NCI-H82 treated with DMSO at 0.1 percent for 48 hours (cell line): ENCODE results near the gene FPGT.
"Not testable (repeated sequence)": the region's sequence is repeated elsewhere in the genome, so short reads cannot be mapped to it uniquely, and the experiment has no call there.

ENCODE experiments used
- DNase-seq: peaks from one replicate; lab custom pipeline; 2025; ENCODE audit not compliant: unreplicated experiment; lab: John Stamatoyannopoulos, UW

The FPGT gene

DNA sequence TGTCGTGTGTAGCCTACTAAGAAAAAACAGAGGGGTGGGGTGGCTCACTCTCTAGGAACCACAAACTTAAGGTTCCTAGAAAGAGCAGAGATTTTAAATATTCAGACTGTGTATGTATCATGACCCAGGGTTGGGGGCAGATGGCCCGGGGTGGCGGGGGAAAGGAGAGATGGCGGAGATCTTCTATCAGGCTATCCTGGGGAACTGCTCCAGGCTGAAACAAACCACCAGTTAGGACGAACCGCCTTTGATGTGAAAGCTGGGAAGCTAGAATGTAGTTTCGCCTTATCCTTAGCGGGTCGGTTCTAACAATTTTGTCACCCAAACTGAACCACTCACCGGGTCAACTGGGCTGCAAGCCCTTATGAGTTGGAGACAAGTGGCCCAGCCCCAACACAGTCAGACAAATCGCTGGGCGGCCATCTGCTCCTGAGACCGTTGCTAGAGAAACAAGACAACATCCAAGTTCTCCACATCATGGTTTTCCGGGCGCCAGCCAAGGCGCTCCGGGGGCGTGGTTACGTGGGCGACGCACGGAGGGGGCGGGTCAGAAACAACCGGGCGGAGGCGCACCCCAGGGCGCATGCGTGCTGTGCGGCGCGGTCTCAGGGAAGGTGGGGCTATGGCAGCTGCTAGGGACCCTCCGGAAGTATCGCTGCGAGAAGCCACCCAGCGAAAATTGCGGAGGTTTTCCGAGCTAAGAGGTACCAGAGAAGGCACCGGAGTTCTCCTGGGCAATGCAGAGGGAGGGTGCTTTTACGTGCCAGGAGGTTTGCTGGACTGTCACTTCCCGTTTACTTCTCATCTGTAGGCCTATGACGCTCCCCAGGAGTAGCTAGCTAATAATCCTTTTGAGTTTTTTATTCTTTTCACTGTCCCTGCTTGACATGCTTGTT, at the start of gene FPGT, which contains the start of gene LRRIQ3:
Gene FPGT (plus strand): TSS at position 586 of the 896 bp plus-strand sequence. CDS start 37 bp downstream, at position 623.
Gene LRRIQ3 (minus strand): TSS at position 520 of the 896 bp plus-strand sequence. CDS start 14,492 bp downstream, outside the sequence.
- peak; percentile 88 for DNase-seq

GRCh38 chr1:74160046-74160445, 38.0 kb upstream of the FPGT start:
- DNase-seq = no peak

DNA sequence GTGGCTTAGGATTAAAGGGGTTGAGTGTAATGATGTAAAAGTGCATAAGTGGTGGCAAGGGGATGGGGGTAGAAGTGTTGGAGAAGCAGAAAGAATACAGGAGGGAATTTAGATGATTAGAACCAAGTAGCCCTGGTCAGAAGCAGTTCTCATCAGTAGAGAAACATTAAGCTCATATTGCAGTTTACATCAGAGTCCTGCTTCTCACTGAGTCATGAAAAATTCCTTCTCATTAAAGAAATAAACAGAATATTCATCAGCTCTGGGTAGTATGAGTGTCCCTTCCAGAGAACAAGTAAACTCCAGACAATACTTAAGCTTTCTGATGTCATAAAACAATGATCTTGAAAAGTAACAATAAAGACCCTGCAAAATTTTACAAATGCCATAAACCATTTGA, 36.5 kb upstream of the FPGT start:
- DNase-seq = no peak

DNA sequence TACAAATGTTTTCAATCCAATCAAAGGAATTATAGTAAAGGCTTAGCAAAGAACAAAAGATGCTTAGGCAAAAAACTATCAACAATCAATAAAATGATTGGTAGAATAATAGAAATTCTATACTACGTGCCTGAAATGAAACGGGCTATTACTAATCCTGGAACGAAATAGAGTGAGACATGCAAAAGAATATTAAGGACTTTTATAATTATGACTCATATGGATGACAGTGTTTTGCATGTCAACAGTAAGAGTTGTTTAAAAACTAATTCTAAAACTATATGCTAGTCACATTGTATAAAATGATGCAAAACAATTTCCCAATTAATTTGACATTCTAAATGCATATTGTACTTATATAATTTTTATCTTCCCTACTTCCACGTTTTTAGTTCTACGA, 35.7 kb upstream of the FPGT start:
- no peak for DNase-seq

DNA sequence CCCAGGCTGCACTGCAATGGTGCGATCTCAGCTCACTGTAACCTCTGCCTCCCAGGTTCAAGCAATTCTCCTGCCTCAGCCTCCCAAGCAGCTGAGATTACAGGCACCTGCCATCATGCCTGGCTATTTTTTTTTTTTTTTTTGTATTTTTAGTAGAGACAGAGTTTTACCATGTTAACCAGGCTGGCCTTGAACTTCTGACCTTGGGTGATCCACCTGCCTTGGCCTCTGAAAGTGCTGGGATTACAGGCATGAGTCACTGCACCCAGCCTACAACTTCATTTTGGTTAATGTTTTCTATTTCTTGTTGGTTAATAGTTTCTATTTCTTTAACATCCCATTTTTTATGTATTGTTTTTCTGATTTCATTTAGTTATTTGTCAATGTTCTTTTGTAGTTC, 23.6 kb upstream of the FPGT start:
- not testable (repeated sequence) for DNase-seq

GRCh38 chr1:74180490-74180889, 17.6 kb upstream of the FPGT start:
- DNase-seq = no peak

DNA sequence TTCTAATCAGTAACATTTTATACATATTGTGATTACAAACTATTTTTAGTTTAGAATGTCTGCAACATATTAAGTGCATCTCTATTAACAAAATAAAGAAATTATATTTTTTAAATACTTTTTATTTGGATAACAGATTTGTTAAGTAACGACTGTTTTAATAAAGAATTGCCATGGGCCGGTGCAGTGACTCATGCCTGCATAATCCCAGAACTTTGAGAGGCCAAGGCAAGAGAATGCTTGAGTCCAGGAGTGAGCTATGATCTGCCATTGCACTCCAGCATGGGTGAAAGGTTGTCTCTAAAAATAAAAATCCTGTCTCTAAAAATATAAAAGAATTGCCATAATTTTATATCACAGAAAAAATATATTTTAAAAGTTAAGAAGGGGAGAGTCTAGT, 4.1 kb upstream of the FPGT start:
- no peak for DNase-seq

DNA sequence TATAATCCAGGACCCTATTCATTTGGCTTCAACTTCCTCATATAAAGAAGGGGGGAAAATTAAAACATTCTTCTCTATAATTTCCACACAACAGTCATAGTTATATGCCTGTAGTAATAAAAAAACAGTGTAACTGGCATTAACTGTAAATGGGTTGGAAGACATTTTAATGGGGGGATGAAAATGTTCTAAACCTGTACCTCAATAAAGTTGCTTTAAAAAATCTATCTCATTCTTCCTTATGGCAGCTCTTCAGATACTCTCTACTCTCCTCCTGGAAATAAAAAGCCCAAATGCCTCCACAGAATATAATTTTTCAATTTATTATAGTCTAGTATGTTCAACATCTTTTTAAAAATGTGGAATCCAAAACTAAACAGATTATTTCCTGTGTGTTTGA, 2.7 kb upstream of the FPGT start:
- DNase-seq = no peak

DNA sequence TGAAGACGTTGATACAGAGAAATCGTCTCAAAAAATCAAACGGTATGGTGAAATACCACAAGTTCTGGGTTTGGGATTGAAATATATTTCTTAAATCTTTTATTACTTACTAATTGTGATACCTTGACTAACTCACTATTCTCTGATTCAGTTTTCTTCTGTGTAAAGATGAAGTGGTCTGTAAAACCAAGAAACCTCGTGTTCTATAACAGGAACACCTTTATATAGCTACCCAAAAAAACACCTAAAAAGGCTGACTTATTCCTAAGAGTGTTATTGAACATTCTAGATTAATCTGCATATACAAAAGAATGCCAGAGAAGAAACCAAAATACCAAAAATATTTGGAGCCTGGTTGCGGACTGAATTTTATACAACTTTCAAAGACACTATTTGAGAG, 787 bp upstream of the FPGT start:
- no peak for DNase-seq

GRCh38 chr1:74199504-74199903, 1.5 kb downstream of the FPGT start:
- DNase-seq = no peak

DNA sequence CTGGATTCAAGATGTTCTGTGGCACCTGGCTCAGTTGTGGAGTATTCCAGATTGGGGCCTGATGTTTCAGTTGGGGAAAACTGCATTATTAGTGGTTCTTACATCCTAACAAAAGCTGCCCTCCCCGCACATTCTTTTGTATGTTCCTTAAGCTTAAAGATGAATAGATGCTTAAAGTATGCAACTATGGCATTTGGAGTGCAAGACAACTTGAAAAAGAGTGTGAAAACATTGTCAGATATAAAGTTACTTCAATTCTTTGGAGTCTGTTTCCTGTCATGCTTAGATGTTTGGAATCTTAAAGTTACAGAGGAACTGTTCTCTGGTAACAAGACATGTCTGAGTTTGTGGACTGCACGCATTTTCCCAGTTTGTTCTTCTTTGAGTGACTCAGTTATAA, 7.2 kb downstream of the FPGT start:
- no peak for DNase-seq

GRCh38 chr1:74215229-74215628, 17.2 kb downstream of the FPGT start:
- DNase-seq = no peak

DNA sequence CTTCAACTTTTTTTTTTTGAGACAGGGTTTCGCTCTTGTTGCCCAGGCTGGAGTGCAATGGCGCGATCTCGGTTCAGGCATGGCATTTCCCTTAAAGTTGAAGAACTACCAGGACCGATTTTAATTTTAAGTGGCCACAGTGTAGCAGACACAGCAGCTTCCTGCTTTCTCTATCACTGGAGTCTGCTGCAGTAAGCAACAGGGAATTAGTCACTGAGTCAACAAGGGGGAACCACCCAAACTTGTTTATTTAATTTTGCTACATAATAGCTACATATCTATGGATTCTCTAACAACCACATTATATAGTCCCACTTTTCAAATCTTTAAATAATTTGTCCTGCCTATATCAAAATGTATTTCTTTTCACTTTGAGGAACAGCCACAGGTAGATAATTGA, 24.7 kb downstream of the FPGT start:
- DNase-seq = no peak

DNA sequence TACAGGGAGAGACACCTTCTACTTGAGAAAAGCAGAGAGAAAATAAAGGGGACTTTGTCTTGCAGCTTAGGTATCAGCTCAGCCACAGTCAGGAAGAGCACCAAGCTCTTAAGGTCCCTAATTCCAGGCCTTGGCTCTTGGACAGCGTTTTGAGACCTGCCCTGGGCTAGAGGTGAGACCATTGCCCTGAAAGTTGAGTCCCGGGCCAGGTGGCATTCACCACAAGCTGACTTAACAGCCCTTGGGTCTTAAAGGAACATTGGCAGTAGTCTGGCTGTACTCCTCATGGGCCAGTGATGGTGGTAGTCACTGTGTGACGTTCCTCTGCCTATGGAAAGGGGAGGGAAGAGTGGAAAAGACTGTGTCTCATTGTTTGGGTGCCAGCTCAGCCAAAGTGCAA, 25.4 kb downstream of the FPGT start:
- DNase-seq = no peak

- DNase-seq = no peak
Observed at GRCh38 chr1:74235153-74235552, 37.1 kb downstream of the FPGT start, which contains the start of gene TNNI3K. Gene TNNI3K (plus strand): TSS chr1:74235387. CDS start chr1:74235452, 65 bp downstream.

DNA sequence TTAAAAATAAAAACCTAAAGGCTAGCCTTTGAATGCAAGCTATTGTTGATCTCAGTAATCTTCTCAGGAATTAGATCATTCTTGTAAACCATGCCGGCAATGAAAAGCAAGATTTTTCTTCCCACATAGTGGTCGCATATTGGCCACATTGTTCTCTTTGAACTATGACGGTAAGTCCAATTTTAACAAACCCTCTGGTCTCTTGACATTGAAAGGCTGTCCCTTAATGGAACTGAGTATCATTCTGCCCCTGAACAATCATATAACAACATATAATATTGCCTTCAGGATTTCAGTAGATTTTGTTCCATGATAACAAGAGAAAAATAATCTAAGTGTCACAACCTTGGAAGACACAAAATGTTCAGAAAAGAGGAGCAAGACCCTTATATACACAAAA, 38.4 kb downstream of the FPGT start:
- no peak for DNase-seq

- no peak for DNase-seq
Observed at GRCh38 chr1:74237035-74237434, 39.0 kb downstream of the FPGT start.

- DNase-seq = no peak
Observed at GRCh38 chr1:74237787-74238186, 39.7 kb downstream of the FPGT start.

GRCh38 chr1:74245168-74245772, 47.2 kb downstream of the FPGT start:
- no peak for DNase-seq

GRCh38 chr1:74246315-74246714, 48.3 kb downstream of the FPGT start:
- DNase-seq = no peak

- no peak for DNase-seq
Observed at GRCh38 chr1:74247881-74248528, 50.0 kb downstream of the FPGT start.
